GM08714 (cell line): ENCODE data around the gene CDON.
"Not testable (repeated sequence)": the region's sequence is repeated elsewhere in the genome, so short reads cannot be mapped to it uniquely, and the experiment has no call there.

ENCODE experiments used
- H3K4me3 ChIP-seq: fragments of 200-500 bp; sonication (Bioruptor generic); 2 replicates; pipeline ENCODE4 v1.5.1; 2014; ENCODE audit warnings: mild to moderate bottlenecking, low read length, inconsistent platforms
- ZNF274 ChIP-seq: IDR thresholded peaks from 2 replicates; pipeline ENCODE4 v1.6.1; 2012; ENCODE audit warnings: mild to moderate bottlenecking, low read depth, low read length

The CDON gene

DNA sequence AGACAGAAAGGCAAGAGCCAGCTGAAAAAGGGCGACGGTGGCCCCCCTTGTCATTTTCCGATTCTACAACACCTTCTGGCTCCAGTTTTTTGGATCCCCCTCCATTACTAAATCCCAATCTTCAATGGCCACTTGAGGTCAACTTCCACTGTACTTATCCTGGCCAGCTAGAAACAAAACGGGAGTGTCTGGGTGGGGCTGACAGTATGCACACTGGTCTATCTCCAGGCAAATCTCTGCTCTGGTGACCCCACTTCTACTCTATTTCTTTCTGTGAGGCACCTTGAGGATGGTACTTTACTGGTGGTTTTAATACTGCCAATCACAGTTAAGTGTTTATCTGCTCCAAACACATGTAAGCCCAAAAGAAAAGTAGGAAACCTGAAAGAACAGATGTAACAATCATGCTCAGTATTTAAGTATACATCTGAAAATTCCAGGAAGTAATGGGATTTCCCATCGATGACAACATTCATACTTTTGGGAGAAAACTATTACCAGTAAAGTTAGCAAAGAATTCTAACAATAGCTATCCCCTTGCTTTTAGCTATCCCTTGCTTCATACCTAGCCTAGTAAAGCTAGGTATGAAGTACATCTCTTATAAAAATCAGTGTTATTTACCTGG is 16.0 kb downstream of the CDON start:
- TF ChIP-seq ZNF274 = no peak
- no peak overlapping the region for H3K4me3 ChIP-seq

DNA sequence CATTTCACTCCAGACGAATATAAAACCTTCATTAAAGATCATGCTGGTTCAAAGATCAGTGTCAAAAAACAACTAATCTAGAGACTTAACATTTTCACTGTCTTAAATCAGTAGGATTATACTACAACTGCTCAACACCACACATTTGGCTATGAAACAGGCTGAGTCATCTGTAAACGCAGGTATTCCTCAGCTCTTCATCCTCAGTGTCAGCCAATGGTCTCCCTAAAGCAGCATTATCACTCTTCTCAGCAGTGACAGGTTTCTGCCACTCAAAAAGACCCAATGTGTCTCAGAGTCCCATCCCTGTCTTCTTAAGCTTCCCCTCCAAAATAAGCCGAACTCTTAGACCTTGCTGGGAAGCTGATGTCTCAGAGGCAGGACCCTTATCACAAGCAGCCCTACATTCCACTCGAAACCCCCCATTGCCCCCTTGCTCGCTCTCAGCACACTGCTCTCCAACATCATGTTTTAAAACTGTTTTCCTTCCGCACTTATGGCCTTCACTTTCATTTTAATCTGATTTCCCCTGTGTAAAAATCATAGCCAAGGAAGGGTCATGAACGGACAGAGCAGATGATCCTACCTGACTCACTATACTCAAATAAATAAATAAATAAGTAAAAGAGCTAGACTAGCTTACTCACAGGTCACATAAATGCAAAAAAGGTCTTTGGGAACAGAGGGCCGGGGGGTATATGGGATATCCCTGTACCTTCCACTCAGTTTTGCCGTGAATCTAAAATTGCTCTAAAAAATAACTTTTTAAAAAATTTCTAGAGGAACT is 23.0 kb downstream of the CDON start:
- no peak for TF ChIP-seq ZNF274
- no peak overlapping the region for H3K4me3 ChIP-seq

DNA sequence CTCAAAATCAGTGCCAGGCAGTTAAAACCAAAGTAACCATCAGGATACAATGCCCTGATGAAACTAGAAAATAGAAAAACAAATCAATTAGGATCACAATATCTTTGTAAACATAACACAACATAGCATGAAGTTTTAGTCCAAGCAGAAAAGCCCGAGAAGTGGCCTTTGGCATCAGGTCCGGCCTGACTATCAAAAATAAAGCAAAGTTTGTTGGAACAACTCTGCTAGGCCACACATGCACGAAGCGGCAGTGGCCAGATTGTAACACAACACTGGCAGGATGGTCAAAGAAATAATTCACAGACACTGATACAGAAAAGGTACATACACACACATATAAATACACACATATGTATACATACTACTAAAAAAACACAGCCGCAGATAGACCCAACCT is 26.9 kb downstream of the CDON start:
- no peak for TF ChIP-seq ZNF274

DNA sequence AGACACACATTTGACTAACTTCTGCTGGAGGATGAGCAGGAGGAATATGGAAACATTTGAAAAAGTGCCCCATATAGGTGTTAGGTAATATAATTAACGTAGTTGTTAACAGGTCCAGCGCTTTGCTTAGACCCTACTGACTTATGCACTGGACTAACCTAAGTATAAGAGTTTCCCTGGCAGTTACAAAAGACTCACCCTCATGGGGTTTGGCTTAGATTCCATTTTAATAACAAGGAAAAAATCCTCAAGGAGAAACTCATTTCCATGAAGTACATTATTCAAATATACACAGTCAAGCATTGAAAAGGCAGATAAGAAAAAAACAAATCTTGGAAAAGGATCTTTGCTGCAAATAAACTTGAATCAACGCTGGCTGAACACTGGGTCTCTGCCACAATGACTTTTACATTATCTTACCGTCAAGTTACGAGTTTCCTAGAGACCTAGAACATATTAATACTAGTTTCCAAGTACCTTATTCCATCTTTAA is 27.7 kb downstream of the CDON start:
- no peak for TF ChIP-seq ZNF274
- H3K4me3 ChIP-seq = no peak overlapping the region

More for the DNA sequence above, 26.9 kb downstream of the CDON start:
- no peak overlapping the region for H3K4me3 ChIP-seq

DNA sequence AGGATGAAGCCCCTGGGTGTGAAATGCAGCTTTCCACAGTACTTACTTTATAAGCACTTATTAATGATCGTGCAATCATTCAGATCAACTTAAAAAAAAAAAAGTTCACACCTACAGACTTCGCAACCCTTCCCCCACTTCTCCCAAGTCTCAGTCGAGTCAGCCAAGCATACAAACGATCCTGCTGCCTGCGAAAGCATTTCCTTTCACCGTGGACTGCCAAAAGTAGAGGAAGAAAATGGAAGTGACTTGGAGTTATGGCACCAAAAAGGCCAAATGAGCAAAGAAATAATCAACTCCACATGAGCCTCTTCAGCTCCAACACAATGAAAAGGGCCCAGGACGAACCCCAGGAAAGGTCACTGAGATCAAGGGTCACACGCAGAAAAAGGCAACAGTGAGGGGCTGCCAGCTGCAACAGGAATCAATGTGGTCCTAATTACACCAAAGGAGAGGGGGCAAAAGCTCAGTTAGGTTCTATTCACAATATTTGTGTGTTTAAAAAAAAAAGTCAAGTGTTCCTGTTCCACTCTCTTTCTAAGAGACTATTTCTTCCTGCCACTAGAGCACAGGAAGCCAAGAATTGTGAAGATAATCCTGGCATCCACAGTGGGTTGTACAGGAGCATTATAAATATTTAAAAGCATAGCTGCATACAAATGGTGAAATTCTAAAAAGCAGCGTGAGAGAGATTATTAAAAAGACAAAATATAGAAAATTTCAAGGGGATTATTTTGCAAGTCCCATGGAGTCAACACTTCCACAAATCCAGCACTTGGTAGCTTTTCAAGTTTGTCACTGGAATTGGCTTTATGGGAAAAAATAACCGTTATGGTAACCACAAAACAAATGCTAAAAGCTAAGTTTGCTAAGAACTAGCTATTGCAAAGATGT is 28.4 kb downstream of the CDON start:
- no peak overlapping the region for H3K4me3 ChIP-seq
- no peak for TF ChIP-seq ZNF274

DNA sequence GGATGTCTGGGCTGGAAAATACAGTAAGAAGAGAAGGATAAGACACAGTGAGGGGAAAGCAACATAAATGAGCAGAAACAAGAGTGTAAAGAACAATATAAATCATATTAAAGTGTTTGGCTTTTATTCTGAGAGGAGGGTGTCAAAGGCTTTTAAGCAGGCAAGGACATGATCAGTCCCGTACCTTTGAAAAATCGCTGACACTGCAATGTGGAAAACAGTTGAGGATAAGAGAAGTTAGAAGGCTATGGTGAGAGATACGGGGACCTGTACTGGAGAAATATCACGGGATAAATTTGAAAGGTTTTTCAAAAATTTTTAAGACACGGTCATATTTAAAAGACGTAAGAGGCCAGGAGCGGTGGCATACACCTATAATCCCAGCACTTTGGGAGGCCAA is 30.3 kb downstream of the CDON start:
- no peak for TF ChIP-seq ZNF274

DNA sequence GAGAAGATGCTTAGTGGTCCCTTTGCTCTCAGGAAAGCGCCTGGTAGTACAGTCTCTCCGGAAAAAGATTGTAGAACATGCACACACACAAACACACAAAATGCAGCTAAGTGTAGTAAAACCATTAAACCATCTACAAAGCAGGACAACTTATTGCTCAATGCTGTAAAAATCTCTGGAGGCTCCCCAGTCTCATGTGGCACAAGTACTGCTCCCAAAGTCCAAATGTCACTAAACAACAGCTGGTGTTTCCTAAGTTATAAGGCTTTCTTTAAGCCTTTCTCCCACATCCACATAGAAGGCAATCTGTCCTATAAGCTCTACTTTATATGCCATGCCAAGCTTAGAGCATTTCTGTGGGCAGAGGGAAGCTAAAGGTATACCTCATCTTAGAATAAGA is 32.9 kb downstream of the CDON start:
- H3K4me3 ChIP-seq = no peak overlapping the region
- TF ChIP-seq ZNF274 = no peak

More for the DNA sequence above, 30.3 kb downstream of the CDON start:
- no peak overlapping the region for H3K4me3 ChIP-seq

DNA sequence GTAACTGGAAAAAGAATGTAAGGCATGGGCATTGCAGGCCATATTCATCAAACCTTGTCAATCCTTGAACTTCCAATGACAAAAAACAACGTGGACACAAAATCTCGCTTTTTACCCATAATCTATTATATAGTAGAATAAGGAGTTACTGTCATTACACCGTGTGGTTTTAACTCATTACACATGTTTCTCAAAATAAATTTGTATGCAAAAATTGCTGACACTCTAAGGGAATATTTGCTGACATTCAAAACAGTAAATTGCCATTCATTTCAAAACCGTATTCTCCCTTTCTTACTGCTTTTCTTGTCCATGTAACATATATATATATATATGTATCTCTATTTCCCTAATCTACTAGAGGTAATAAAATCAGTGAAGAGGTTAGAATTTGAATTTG is 33.4 kb downstream of the CDON start:
- TF ChIP-seq ZNF274 = no peak
- no peak overlapping the region for H3K4me3 ChIP-seq

DNA sequence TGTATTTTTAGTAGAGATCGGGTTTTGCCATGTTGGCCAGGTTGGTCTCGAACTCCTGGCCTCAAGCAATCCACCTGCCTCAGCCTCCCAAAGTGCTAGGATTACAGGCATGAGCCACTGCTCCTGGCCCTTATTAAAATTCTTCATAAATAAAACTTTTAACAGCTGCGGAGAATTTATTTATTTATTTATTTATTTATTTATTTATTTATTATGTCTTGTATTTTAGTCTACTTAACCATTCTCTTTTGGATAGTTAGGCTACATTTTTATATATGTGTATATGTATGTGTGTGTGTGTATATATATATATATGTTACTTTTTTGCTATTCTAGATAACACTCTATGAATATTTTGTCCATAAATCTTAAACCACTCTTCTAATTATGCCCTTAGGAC is 34.1 kb downstream of the CDON start:
- not testable (repeated sequence) for H3K4me3 ChIP-seq

DNA sequence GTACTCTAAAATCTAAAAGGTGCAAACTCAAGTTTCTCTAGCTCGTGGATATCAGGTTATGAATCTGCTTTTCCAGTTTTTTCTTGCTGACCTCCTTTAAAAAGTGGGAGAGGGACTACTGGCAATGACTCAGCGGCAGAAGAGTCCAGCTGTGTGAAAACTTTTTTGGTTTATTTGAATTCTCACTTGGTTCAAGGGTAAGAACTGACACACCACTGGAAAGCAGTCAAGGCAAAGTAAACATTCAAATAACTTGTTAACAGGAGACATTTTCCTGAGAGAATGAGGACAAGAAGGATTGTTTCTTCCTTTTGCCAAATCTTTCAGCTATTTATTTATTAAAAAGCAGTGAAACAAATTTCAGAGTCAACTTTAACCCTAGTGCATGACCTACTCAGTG is 36.1 kb downstream of the CDON start:
- no peak for TF ChIP-seq ZNF274
- no peak overlapping the region for H3K4me3 ChIP-seq

DNA sequence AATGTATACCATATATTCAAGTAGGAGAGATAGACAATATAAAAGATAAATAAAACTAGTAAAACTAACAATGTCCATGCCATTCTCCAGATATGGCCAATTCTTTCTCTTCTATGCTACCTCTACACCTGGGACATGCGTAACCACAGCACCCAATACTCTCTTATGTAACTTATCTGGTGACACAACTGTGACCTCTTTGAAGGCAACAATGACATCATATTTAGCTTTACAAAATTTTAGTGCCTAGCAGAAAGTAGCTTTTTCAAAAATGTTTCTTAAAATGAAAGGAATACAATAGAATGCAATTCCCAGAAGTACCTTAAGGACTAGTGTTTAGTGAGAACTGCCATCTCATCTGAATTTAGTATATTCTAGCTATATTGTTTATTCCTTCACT is 36.8 kb downstream of the CDON start:
- no peak overlapping the region for H3K4me3 ChIP-seq
- no peak for TF ChIP-seq ZNF274

DNA sequence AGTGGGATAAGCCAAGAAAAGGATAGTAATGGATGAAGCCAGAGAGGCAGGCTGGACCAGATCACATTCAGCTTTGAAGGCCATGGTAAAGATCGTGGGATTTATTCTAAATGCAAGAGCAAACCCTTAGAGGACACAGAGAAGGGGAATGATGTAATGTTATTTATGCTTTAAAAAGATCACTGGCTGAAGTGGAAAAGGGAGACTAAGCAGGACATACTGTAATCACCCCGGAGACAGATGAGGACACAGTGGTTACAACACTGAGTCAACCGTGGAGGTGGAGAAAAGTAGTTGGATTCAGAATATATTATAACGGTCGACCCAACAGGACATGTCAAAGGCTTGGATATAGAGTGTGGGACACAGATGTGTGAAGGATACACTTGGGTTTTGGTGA is 38.5 kb downstream of the CDON start:
- H3K4me3 ChIP-seq = no peak overlapping the region
- no peak for TF ChIP-seq ZNF274

DNA sequence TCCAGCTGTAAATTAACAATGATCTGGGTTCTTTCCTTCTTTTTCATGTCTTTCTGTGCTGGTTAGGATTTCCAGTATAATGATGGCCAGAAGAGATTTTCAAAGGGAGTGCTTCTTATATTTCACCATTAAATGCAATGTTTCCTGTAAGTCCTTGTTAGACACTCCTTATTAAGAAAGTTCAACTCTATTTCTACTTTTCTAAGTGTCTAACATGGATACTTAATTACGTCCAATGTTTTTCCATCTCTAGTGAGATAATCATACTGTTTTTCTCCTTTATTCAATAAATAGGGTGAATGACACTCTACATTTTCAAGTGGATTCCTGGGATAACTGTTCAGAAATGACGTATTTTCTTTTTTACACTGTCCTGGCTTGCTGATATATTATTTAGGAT is 49.8 kb downstream of the CDON start:
- no peak for TF ChIP-seq ZNF274
- no peak overlapping the region for H3K4me3 ChIP-seq

DNA sequence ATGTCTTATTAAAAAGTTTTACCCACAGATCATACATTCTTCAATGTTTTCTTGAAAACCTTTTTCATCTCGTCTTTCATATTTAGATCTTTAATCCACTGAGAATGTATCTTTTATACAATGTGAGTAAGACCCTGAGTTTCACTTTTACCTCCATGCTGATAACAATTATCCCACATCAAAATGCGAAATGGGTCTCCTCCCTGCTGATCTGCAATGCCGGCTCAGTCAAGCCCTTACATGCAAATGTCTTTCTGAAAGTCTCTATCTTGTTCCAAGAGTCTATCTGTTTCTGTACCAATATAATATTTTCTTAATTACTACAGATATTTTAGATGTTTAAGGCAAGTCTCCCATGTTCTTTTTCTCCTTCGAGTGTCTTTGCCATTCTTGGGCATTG is 50.9 kb downstream of the CDON start:
- TF ChIP-seq ZNF274 = no peak

DNA sequence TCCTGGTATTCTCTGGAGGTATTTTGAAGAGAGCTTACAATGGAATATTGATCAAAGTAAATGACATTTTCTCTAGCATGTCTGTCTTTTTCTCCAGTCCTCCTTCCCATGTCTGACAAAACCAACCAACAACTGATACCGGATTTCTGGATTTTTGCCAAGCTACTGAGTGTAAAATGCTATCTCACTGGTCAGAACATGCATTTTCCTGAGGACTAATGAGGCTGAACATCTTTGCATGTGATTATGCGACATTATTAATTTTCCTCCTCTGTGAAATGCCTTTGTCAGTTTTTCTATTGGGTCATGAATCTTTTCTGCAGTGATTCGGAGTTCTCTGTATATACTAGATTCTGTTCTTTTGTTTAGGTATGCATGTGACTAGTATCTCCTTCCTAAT is 51.4 kb downstream of the CDON start:
- no peak overlapping the region for H3K4me3 ChIP-seq
- no peak for TF ChIP-seq ZNF274

More for the DNA sequence above, 50.9 kb downstream of the CDON start:
- H3K4me3 ChIP-seq = no peak overlapping the region

DNA sequence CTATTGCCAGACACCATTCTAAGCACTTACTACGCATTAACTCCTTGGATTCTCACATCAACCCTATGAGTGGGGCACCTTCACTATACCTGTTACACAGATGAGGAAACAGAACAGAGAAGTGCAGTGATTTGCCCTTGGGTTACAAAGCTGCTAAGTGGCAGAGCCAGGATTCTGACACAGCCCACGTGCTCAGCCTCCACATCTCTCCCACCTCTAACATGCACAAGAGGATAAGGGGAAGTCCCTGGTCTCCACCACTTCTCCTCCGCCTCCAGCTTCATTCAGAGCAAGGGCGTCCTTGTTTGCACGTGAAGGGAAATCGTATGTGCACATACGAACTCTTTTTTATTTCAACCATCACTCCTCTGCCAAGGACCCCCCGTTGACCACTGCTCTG is 53.7 kb downstream of the CDON start:
- no peak overlapping the region for H3K4me3 ChIP-seq
- TF ChIP-seq ZNF274 = no peak
